GM12878 (cell line): ENCODE results near the gene WDR48. TPM values are rescaled to one million over a fixed set of nuclear protein-coding genes. Genes with fewer than 3 reads are reported as not detected.

Experiments used
- ATAC-seq: fragments of 200-7000 bp; cut with Tn5 transposase; 3 replicates; pipeline ENCODE4 v1.9.1; 2020; ENCODE audit warnings: mild to moderate bottlenecking, moderate library complexity
- BruUV-seq: library from RNA; stranded (reverse); fragments of 400-500 nt; replicated peaks from 2 replicates; lab custom pipeline; 2021; lab: Mats Ljungman, UMichigan
- CTCF ChIA-PET: fragments of 300-600 bp; sonication (Branson Sonifier 250); formaldehyde crosslinking; extraction: SDS; loops from one replicate; lab custom pipeline; 2021; ENCODE audit warnings: inconsistent platforms; lab: Yijun Ruan, JAX
- POLR2A ChIA-PET: fragments of 350-600 bp; formaldehyde crosslinking; extraction: SDS; loops from one replicate; lab custom pipeline; 2021; ENCODE audit warnings: inconsistent platforms; lab: Charles Lee
- RAD21 ChIA-PET: fragments of 300-600 bp; sonication (Branson Sonifier 250); formaldehyde crosslinking; loops from one replicate; lab custom pipeline; 2023; ENCODE audit warnings: antibody characterized with exemption; ENCODE audit not compliant: unreplicated experiment; lab: Charles Lee
- SMC1A ChIA-PET: fragments of 300-600 bp; sonication (Branson Sonifier 250); formaldehyde crosslinking; loops from one replicate; lab custom pipeline; 2023; ENCODE audit not compliant: unreplicated experiment, uncharacterized antibody; lab: Charles Lee
- DNase-seq: peaks from one replicate; pipeline ENCODE4 v3.0.0-alpha.2; 2011; ENCODE audit warnings: low read depth, low spot score
- FAIRE-seq: peaks from 3 replicates; lab custom pipeline; 2011; peaks lifted over from hg19 to GRCh38; lab: Jason Lieb, UNC
- H2AFZ ChIP-seq: 2 replicates; pipeline ENCODE4 v1.6.0; 2011; ENCODE audit warnings: low read depth, low read length, control low read depth; ENCODE audit not compliant: control insufficient read depth
- H3K27ac ChIP-seq: 2 replicates; pipeline ENCODE4 v1.5.1; 2011; ENCODE audit warnings: control low read depth; ENCODE audit not compliant: control insufficient read depth, insufficient read depth
- H3K27me3 ChIP-seq, 2 experiments: replicated peaks in 1 of 2; 2 replicates each; pipeline versions ENCODE4 v1.6.0 to v1.6.1; 2011; ENCODE audit warnings: low read length in 1 of 2; ENCODE audit not compliant: control insufficient read depth in 2 of 2, insufficient read depth in 2 of 2
- H3K36me3 ChIP-seq, 2 experiments: 2 replicates each; pipeline ENCODE4 v1.5.1; 2011; ENCODE audit warnings: low read length in 1 of 2; ENCODE audit not compliant: control insufficient read depth in 2 of 2, insufficient read depth in 2 of 2
- H3K4me1 ChIP-seq: 2 replicates; pipeline ENCODE4 v1.6.1; 2011; ENCODE audit warnings: mild to moderate bottlenecking, low read length, moderate library complexity, mixed read lengths; ENCODE audit not compliant: control insufficient read depth, insufficient read depth
- H3K4me2 ChIP-seq: 2 replicates; pipeline ENCODE4 v1.6.0; 2011; ENCODE audit warnings: control low read depth; ENCODE audit not compliant: control insufficient read depth, insufficient read depth
- H3K4me3 ChIP-seq: fragments of 200-600 bp; sonication (generic); 2 replicates; pipeline ENCODE4 v1.5.1; 2016
- H3K79me2 ChIP-seq: 2 replicates; pipeline ENCODE4 v1.6.0; 2011; ENCODE audit warnings: low read length; ENCODE audit not compliant: control insufficient read depth, insufficient read depth
- H3K9ac ChIP-seq: 2 replicates; pipeline ENCODE4 v1.8.0; 2011; ENCODE audit warnings: low read length, control low read depth, mixed read lengths; ENCODE audit not compliant: control insufficient read depth, insufficient read depth
- H3K9me3 ChIP-seq: replicated peaks from 3 replicates; pipeline ENCODE4 v1.5.1; 2011; ENCODE audit warnings: mild to moderate bottlenecking, low read length; ENCODE audit not compliant: control insufficient read depth, insufficient read depth
- H4K20me1 ChIP-seq: 2 replicates; pipeline ENCODE4 v1.6.0; 2011; ENCODE audit not compliant: control insufficient read depth, insufficient read depth
- BACH1 ChIP-seq: fragments of 450-650 bp; IDR thresholded peaks from 2 replicates; pipeline ENCODE4 v1.6.1; 2017; ENCODE audit warnings: mild to moderate bottlenecking, borderline replicate concordance
- CHD1 ChIP-seq: IDR thresholded peaks from 2 replicates; pipeline ENCODE4 v1.6.1; 2012; ENCODE audit warnings: low read depth, low read length, improper control_type of control experiment
- DPF2 ChIP-seq: fragments of 450-650 bp; IDR thresholded peaks from 2 replicates; pipeline ENCODE4 v1.6.1; 2017; ENCODE audit warnings: mild to moderate bottlenecking
- HDAC6 ChIP-seq: fragments of 200-600 bp; sonication (generic); IDR thresholded peaks from one replicate; pipeline ENCODE4 v1.8.0; 2017; ENCODE audit warnings: antibody characterized with exemption; ENCODE audit not compliant: unreplicated experiment
- JUNB ChIP-seq: IDR thresholded peaks from 2 replicates; pipeline ENCODE4 v1.6.1; 2016; ENCODE audit warnings: antibody characterized with exemption, mild to moderate bottlenecking
- MTA2 ChIP-seq: fragments of 450-650 bp; IDR thresholded peaks from 2 replicates; pipeline ENCODE4 v1.6.1; 2016; ENCODE audit warnings: low read depth, mild to moderate bottlenecking, moderate library complexity
- NFIC ChIP-seq: IDR thresholded peaks from 2 replicates; pipeline ENCODE4 v1.6.1; 2012; ENCODE audit warnings: low read depth, mild to moderate bottlenecking, inconsistent platforms, low read length, moderate library complexity
- NFYB ChIP-seq: IDR thresholded peaks from 2 replicates; pipeline ENCODE4 v1.6.1; 2011; ENCODE audit warnings: low read depth, mild to moderate bottlenecking, low read length, improper control_type of control experiment, moderate library complexity; ENCODE audit not compliant: insufficient read depth
- NR2C2 ChIP-seq: IDR thresholded peaks from 2 replicates; pipeline ENCODE4 v1.6.1; 2011; ENCODE audit warnings: borderline replicate concordance, low read depth; ENCODE audit not compliant: control insufficient read depth, insufficient read length
- PML ChIP-seq: IDR thresholded peaks from 2 replicates; pipeline ENCODE4 v1.6.1; 2012; ENCODE audit warnings: low read length, inconsistent platforms
- POLR2A ChIP-seq: IDR thresholded peaks from 2 replicates; pipeline ENCODE4 v1.6.1; 2011; ENCODE audit warnings: low read depth, mild to moderate bottlenecking, low read length
- POLR2AphosphoS2 ChIP-seq: IDR thresholded peaks from 2 replicates; pipeline ENCODE4 v1.6.1; 2011; ENCODE audit warnings: low read depth, mild to moderate bottlenecking, low read length, improper control_type of control experiment, moderate library complexity
- RUNX3 ChIP-seq: IDR thresholded peaks from 2 replicates; pipeline ENCODE4 v1.6.1; 2012; ENCODE audit warnings: low read length, inconsistent platforms
- SMAD5 ChIP-seq: IDR thresholded peaks from 2 replicates; pipeline ENCODE4 v1.6.1; 2016; ENCODE audit warnings: antibody characterized with exemption, low read depth
- SPI1 ChIP-seq: IDR thresholded peaks from 2 replicates; pipeline ENCODE4 v1.6.1; 2011; ENCODE audit warnings: low read depth, mild to moderate bottlenecking, low read length, moderate library complexity, borderline replicate concordance; ENCODE audit not compliant: insufficient read depth
- WRNIP1 ChIP-seq: IDR thresholded peaks from 2 replicates; pipeline ENCODE4 v1.6.1; 2011; ENCODE audit warnings: low read depth, low read length, improper control_type of control experiment, borderline replicate concordance
- WGBS: methylation state at CpG from one replicate; pipeline ENCODE4 v1.1.6; 2016; ENCODE audit warnings: low lambda C conversion rate; ENCODE audit not compliant: insufficient replicate concordance, insufficient coverage; ENCODE audit errors: missing lambda C conversion rate; 5-methylcytosine and 5-hydroxymethylcytosine counted together
- in situ Hi-C: fragments of 300-500 bp; cut with MboI; formaldehyde crosslinking; loops from 9 replicates; pipeline ENCODE4 v1.14.3; 2018; ENCODE audit warnings: mixed read lengths
- intact Hi-C: fragments of 100-400 bp; cut with micrococcal nuclease; formaldehyde crosslinking; loops from one replicate; pipeline ENCODE4 v1.14.2; 2022; ENCODE audit not compliant: unreplicated experiment
- polyA plus RNA-seq, 11 experiments: library from polyadenylated mRNA; depleted of rRNA in 4 of 11; unstranded in 6 of 11; stranded (reverse) in 5 of 11; fragments of >200 nt; fragmentation: Nextera tagmentation in 4 of 11; fragmentation: Illumina TruSeq in 1 of 11; extraction: Ambion mirVana in 4 of 11; extraction: Trizol in 1 of 11; gene quantifications; 1 replicate in 1 of 11; 2 replicates in 10 of 11; pipeline versions ENCODE4 v1.2.1 to v1.2.3, GENCODE V29; 2011 to 2016; ENCODE audit warnings: inconsistent platforms in 2 of 11, missing spikeins in 2 of 11, low read depth in 1 of 11
- total RNA-seq, 4 experiments: library from RNA; depleted of rRNA in 3 of 4; stranded (reverse); fragments of >200 nt in 3 of 4; fragmentation: Illumina TruSeq in 1 of 4; extraction: Trizol in 1 of 4; gene quantifications; 2 replicates each; pipeline versions ENCODE4 v1.2.1 to v1.2.3, GENCODE V29; 2013 to 2021
- TF ChIP-seq, protein P1 (sequence below): fragments of 450-650 bp; IDR thresholded peaks from 2 replicates; pipeline ENCODE4 v1.6.1; 2017; ENCODE audit warnings: mild to moderate bottlenecking, low read depth, inconsistent platforms; ENCODE audit not compliant: poor library complexity, severe bottlenecking

Gene WDR48
- total and polyA plus RNA-seq, 10 of the 15 experiments (the other 5 are each of a cell fraction or from before 2014, with no cell fraction given), result 16.8 to 43.8 (median 29.0) TPM

DNA sequence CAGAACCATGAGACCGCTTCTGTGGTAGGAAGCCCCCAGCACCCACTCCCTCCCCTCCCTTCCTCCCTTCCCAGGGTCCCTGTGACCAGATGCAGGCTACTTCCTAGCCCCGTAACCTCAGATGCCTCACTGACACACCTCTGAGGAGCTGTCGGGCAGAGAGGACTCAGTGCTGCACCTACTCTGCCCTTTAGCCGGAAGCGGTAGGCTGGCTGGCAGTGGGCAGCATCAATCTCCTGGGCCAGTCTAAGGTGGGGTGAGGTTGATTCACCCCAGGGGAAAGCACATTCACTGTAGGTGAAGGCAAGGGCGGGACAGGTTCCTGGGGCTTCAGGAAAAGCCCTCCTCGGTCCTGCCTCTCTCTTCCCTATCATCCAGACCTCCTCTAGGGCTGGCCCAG lies 82.5 kb downstream of the WDR48 start:
- no peaks in the 10 kb centered on the region for H3K27me3 ChIP-seq
- ChIA-PET SMC1A (interaction anchor here (0.6 to 1.5 kb wide), 3 partner anchors 13 to 29 kb away, joined by 3 to 4 read pairs (median 3); no protein-coding TSS in a partner anchor), POLR2A (interaction anchor here (1.4 to 1.5 kb wide), 2 partner anchors 15 to 26 kb away, joined by 4 to 7 read pairs; no protein-coding TSS in a partner anchor), RAD21 (interaction anchor here (0.9 to 1.9 kb wide), 3 partner anchors 11 to 44 kb away, joined by 3 to 8 read pairs (median 3); no protein-coding TSS in a partner anchor), CTCF (interaction anchor here (1.0 to 1.5 kb wide), 4 partner anchors 12 to 157 kb away, joined by 3 to 4 read pairs (median 3); no protein-coding TSS in a partner anchor)
- H4K20me1 ChIP-seq, result no peaks in the 10 kb centered on the region; the same call in 1 of the 2 replicates
- no peak overlapping the region for H2AFZ ChIP-seq
- H3K79me2 ChIP-seq, result no peaks in the 10 kb centered on the region
- intact Hi-C loops (no loop called here), in situ Hi-C loops (no loop called here)
- FAIRE-seq, result no peak
- H3K27ac ChIP-seq, result no peak overlapping the region
- H3K36me3 ChIP-seq, result no peaks in the 10 kb centered on the region; a peak in 1 of 4 replicates
- no peak overlapping the region for H3K9ac ChIP-seq
- no peak overlapping the region for H3K4me3 ChIP-seq
- no peak overlapping the region for H3K4me2 ChIP-seq
- no peak for ATAC-seq
- DNase-seq, result no peak
- BruUV-seq, result no TSS peak
- H3K9me3 ChIP-seq, result no peaks in the 10 kb centered on the region
- H3K4me1 ChIP-seq, result no peaks in the 10 kb centered on the region
- 63% methylated on average over 7 of the region's 7 CpGs for WGBS
- TF ChIP-seq WRNIP1, result no peak
- no peak for TF ChIP-seq RUNX3
- no peak for TF ChIP-seq NFIC
- no peak for TF ChIP-seq MTA2
- TF ChIP-seq NR2C2, result no peak
- no peak for TF ChIP-seq SMAD5
- TF ChIP-seq DPF2, result no peak
- no peak for TF ChIP-seq BACH1
- no peak for TF ChIP-seq POLR2A
- TF ChIP-seq, protein P1, sequence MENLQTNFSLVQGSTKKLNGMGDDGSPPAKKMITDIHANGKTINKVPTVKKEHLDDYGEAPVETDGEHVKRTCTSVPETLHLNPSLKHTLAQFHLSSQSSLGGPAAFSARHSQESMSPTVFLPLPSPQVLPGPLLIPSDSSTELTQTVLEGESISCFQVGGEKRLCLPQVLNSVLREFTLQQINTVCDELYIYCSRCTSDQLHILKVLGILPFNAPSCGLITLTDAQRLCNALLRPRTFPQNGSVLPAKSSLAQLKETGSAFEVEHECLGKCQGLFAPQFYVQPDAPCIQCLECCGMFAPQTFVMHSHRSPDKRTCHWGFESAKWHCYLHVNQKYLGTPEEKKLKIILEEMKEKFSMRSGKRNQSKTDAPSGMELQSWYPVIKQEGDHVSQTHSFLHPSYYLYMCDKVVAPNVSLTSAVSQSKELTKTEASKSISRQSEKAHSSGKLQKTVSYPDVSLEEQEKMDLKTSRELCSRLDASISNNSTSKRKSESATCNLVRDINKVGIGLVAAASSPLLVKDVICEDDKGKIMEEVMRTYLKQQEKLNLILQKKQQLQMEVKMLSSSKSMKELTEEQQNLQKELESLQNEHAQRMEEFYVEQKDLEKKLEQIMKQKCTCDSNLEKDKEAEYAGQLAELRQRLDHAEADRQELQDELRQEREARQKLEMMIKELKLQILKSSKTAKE, result no peak
- no peak for TF ChIP-seq JUNB
- TF ChIP-seq SPI1, result no peak
- TF ChIP-seq POLR2AphosphoS2, result no peak
- no peak for TF ChIP-seq HDAC6
- TF ChIP-seq CHD1, result no peak
- TF ChIP-seq NFYB, result no peak
- TF ChIP-seq PML, result no peak
